Measurements from ENCODE around the gene CTNNA3.
"Not testable (repeated sequence)": the region's sequence is repeated elsewhere in the genome, so short reads cannot be mapped to it uniquely, and the experiment has no call there.

Gene CTNNA3

GRCh38 chr10:67506083-67506756 lies 189.8 kb downstream of the CTNNA3 start:
- DNase-seq (ENCODE audit: low read depth in 2 of 2), result no peak

GRCh38 chr10:67492317-67493019 lies 203.5 kb downstream of the CTNNA3 start:
- no peak for DNase-seq (ENCODE audit: low read depth in 2 of 2)

- no peak for DNase-seq (ENCODE audit: low read depth in 2 of 2)
Observed at GRCh38 chr10:67487906-67488619, 207.9 kb downstream of the CTNNA3 start.

GRCh38 chr10:67487199-67487598 lies 208.8 kb downstream of the CTNNA3 start:
- DNase-seq (ENCODE audit: low read depth in 2 of 2), result no peak

DNA sequence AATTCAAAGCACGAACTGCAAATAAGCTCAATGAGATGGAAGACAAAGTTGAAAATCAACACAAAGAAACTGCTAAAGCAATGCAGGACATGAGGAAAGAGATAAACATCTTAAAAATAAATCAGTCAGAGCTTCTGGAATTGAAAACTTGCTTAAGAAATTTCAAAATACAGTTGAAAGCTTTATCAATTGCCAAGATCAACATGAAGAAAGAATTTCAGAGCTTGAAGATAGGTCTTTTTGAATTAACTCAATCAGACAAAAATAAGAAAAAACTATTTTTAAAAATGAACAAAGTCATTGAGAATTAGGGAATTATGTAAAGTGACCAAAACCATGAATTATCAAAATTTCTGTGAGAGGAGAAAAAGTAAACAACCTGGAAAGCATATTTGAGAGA lies 218.1 kb downstream of the CTNNA3 start:
- DNase-seq (ENCODE audit: low read depth in 2 of 2), result no peak

DNA sequence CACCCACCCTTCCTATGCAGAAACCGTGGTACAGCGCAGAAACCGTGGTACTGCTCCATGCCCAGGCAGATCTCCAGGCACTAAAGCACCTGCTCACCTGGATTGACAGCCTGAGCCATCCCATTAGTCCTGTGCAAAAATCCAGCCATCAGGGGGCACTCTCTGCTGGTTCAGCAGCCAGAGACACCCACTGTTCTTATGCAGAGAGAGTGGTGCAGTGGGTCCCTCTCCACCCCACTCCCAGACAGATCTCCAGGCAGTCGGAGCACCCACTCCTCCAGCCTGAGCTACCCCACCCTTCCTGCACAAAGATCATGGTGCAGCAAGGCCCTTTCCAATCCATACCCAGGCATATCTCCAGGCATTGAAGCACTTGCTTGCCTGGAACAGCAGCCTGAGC lies 219.8 kb downstream of the CTNNA3 start:
- no peak for DNase-seq (ENCODE audit: low read depth in 2 of 2)

DNA sequence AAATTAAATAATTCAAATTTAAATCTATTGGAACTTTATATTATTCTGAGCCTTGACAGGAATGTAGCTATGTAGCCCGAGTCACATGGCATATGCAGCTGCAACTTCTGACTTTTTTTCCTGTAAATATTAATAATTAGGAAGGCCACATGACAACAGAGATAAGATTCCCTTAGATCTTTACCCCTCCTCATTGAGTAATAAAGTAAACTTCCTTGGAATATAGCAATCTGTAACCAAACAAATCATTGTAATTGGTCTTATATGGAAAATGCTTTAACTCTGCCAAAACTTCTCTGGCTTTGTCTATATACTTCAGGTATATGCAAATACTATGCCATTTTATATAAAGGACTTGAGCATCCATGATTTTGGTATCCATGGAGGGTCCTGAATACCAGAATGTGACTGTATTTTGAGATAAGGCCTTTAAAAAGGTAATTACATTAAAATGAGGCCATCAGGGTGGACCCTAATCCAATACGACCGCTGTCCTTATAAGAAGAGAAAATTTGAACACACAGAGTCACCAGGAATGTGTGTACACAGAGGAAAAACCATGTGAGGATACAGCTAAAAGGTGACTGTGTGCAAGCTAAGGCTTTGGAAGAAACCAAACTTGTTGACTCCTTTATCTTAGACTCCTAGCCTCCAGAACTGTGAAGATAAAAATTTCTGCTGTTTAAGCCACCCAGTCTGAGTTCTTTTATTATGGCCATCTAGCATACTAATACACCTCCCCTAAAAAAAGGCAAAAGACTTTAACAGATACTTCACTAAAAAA lies 222.0 kb downstream of the CTNNA3 start:
- DNase-seq (ENCODE audit: low read depth in 2 of 2), result no peak

- DNase-seq (ENCODE audit: low read depth in 2 of 2), result no peak
Observed at GRCh38 chr10:67471022-67471421, 225.0 kb downstream of the CTNNA3 start.

GRCh38 chr10:67464278-67464677 lies 231.7 kb downstream of the CTNNA3 start:
- DNase-seq (ENCODE audit: low read depth in 2 of 2), result no peak

DNA sequence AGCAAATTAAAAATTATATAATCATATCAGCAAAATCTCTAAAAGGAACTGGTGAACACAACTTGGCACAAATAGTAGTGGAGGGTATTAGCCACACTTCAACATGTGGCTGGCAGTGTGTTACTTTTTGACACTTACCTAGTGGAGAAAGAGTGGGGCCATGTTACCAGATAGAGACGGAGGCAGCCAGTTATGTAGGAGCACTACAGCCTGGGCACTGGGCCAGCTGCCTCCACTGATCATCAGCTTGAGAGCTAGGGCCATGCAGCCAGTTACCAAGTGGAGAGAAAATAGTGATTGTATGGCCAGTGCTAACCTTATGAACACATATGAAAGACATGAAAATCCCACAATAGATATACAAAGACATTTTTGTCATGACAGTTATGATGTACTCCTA lies 243.1 kb downstream of the CTNNA3 start:
- no peak for DNase-seq (ENCODE audit: low read depth in 2 of 2)

GRCh38 chr10:67438605-67439304 lies 257.2 kb downstream of the CTNNA3 start:
- no peak for DNase-seq (ENCODE audit: low read depth in 2 of 2)

DNA sequence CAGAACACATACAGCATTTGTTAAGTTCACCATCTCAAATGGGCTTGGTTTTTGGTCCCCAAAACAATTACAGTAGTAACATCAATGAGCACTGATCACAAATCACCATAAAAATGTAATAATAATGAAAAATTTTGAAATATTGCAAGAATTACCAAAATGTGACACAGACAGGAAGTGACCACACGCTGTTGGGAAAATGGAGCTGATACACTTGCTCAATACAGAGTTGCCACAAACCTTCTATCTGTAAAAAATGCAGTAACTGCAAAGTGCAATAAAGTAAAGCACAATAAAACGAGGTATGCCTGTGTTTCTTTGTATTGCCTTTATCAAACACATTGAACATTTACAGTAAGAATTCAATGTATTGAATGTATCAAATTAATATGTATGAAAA lies 262.7 kb downstream of the CTNNA3 start:
- no peak for DNase-seq (ENCODE audit: low read depth in 2 of 2)

GRCh38 chr10:67402620-67403019 lies 293.4 kb downstream of the CTNNA3 start:
- no peak for DNase-seq (ENCODE audit: low read depth in 2 of 2)

GRCh38 chr10:67401711-67402110 lies 294.3 kb downstream of the CTNNA3 start:
- DNase-seq (ENCODE audit: low read depth in 2 of 2), result no peak

GRCh38 chr10:67386841-67387533 lies 309.0 kb downstream of the CTNNA3 start:
- not testable (repeated sequence) for DNase-seq (ENCODE audit: low read depth in 2 of 2)

DNA sequence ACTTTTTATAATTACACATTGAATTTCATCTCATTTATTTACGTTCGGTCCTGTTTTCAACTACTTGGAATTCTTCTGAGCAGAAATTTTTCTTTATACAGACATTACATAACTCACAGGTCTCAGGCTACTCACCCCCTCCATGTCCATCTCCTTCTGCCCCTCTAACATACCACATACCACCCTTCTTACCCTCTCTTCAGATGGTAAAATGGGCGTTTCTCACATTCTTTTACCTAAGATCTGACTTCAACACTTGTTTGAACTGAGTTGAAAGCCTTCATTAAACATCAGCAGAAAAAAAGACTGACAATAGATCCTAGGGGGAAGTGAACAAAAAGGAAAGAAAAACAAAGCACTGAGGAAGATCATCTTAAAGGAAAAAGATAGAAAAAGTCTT lies 309.7 kb downstream of the CTNNA3 start:
- DNase-seq (ENCODE audit: low read depth in 2 of 2), result no peak

- DNase-seq (ENCODE audit: low read depth in 2 of 2), result no peak
Observed at GRCh38 chr10:67385566-67385965, 310.4 kb downstream of the CTNNA3 start.

DNA sequence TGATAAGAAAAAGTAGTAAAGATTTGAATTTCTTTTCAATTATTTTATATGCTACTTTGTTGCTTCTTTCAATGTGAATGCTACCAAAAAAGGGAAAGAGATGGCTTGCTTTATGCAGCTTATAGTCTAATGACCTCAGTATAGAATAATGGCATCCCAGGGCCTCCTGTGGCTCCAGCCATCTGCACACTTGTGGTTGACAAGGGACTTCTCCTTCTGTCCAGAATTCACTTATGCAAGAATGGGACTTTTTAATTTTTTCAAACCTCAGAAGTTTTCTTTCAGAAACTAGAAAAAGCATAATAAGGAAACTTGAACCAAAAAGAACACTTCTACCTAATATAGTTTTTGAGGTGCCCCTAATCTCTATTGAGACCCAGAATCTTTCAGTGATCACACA lies 310.9 kb downstream of the CTNNA3 start:
- DNase-seq (ENCODE audit: low read depth in 2 of 2), result no peak

- DNase-seq (ENCODE audit: low read depth in 2 of 2), result no peak
Observed at GRCh38 chr10:67331121-67331910, 364.7 kb downstream of the CTNNA3 start.

Measured in stimulated activated CD8-positive, alpha-beta memory T cell treated with anti-CD3 and anti-CD28 coated beads, Interleukin-7, amount 100 ng/mL, for 1 hour (primary cell).